Right lung (tissue), 5 donors: ENCODE measurements around the gene NAB2. TPM values are rescaled to one million over a fixed set of nuclear protein-coding genes. Genes with fewer than 3 reads are reported as not detected.

Source experiments
- DNase-seq, 2 donors: peaks; one replicate each; pipeline ENCODE4 v3.0.0-alpha.2; 2013
- polyA plus RNA-seq, 5 donors: library from polyadenylated mRNA; unstranded; fragments of 120-200 nt; gene quantifications; one replicate each; pipeline versions ENCODE4 v1.2.1 to v1.2.3, GENCODE V29; 2013; ENCODE audit warnings: inconsistent platforms in 1 of 5, low replicate concordance in 1 of 5; ENCODE audit not compliant: insufficient read length in 5 of 5, insufficient read depth in 1 of 5

Gene NAB2
- polyA plus RNA-seq, 5 donors, result 34.2 to 52.7 (median 45.0) TPM

- no peak for DNase-seq
Measured at GRCh38 chr12:57092529-57092862, 3.6 kb downstream of the NAB2 start.

- no peak for DNase-seq
Measured at GRCh38 chr12:57092876-57093414, 4.0 kb downstream of the NAB2 start.

GRCh38 chr12:57093415-57094207 is 4.7 kb downstream of the NAB2 start:
- peak; percentile 43 to 48 for DNase-seq

- DNase-seq, result no peak
Measured at GRCh38 chr12:57094208-57095160, 5.6 kb downstream of the NAB2 start.

GRCh38 chr12:57095440-57095839 is 6.5 kb downstream of the NAB2 start:
- no peak for DNase-seq

GRCh38 chr12:57096099-57096572 is 7.2 kb downstream of the NAB2 start:
- no peak for DNase-seq

GRCh38 chr12:57096748-57097553 is 8.0 kb downstream of the NAB2 start:
- DNase-seq, result no peak

- DNase-seq, result no peak
Measured at GRCh38 chr12:57097554-57097835, 8.6 kb downstream of the NAB2 start.

- no peak for DNase-seq
Measured at GRCh38 chr12:57098546-57098945, 9.6 kb downstream of the NAB2 start.

GRCh38 chr12:57099047-57099714 is 10.3 kb downstream of the NAB2 start:
- DNase-seq, result no peak

GRCh38 chr12:57099766-57100165 is 10.9 kb downstream of the NAB2 start:
- no peak for DNase-seq

GRCh38 chr12:57101892-57102695 is 13.2 kb downstream of the NAB2 start:
- DNase-seq, result no peak

- DNase-seq, result no peak
Measured at GRCh38 chr12:57103856-57104255, 14.9 kb downstream of the NAB2 start.

- no peak for DNase-seq
Measured at GRCh38 chr12:57104292-57104910, 15.5 kb downstream of the NAB2 start.

GRCh38 chr12:57105011-57105753 is 16.3 kb downstream of the NAB2 start:
- no peak for DNase-seq

- DNase-seq, result no peak
Measured at GRCh38 chr12:57106021-57106708, 17.3 kb downstream of the NAB2 start.

- DNase-seq, result no peak
Measured at GRCh38 chr12:57107456-57108155, 18.7 kb downstream of the NAB2 start.
